A172 (cell line): Measurements from ENCODE around the gene CNIH1. TPM values are rescaled to one million over a fixed set of nuclear protein-coding genes. Genes with fewer than 3 reads are reported as not detected.
"Not testable (repeated sequence)": the region's sequence is repeated elsewhere in the genome, so short reads cannot be mapped to it uniquely, and the experiment has no call there.

Experiments
- DNase-seq: peaks from one replicate; pipeline ENCODE4 v3.0.0-alpha.2; 2015; ENCODE audit warnings: low spot score
- total RNA-seq: library from RNA; depleted of rRNA; stranded (reverse); fragments of >200 nt; shearing (Covaris generic); gene quantifications from 2 replicates; pipeline ENCODE4 v1.2.3, GENCODE V29; 2014

The CNIH1 gene
- total RNA-seq, 1 experiment from 2014 or later, result 90.4 TPM

DNA sequence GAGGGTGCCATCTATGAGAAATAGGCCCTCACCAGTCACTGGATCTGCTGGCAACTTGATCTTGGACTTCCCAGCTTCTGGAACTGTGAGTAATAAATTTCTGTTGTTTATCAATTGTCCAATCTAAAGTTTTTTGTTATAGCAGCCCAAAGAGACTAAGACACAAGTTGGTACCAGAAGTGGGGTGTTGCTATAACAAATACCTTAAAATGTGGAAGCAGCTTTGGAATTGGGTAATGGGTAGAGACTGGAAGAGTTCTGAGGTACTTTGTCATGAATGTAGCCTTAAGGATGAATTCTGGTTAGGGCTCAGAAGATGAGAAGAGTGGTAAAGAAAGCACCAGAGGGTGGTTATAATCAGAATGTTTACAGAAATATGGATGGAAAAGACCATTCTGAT lies 26.1 kb upstream of the CNIH1 start:
- no peak for DNase-seq

- no peak for DNase-seq
Measured at GRCh38 chr14:54465654-54466053, 24.5 kb upstream of the CNIH1 start.

DNA sequence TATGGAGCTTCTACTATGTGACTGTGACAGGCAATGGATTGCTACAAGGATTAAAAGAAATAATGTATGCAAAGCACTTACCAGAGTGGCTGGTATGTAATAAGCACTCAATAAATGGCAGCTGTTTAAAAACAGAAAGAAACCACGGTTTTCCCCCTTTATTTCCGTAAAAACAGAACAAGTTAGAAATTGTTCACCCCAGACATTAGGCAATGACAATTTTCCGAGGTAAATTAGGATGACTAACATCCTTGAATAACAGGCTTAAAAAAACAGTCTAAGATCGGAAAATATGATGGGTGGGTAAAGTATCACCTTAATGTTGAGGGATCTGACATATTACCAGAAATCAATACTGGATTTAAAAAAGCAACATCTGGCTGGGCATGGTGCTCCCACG lies 20.9 kb upstream of the CNIH1 start:
- no peak for DNase-seq

DNA sequence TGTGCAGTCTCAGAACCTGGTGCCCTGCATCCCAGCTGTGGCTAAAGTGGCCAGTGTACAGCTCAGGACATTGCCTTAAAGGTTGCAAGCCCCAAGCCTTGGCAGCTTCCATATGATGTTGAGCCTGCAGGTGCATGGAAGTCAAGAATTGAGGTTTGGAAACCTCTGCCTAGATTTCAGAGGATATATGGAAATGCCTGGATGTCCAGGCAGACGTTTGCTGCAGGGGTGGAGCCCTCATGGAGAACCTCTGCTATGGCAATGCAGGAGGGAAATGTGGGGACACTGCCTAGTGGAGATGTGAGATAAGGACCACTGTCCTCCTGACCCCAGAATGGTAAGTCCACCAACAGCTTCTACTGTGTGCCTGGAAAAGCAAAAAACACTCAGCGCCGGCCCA lies 17.9 kb upstream of the CNIH1 start:
- no peak for DNase-seq

DNA sequence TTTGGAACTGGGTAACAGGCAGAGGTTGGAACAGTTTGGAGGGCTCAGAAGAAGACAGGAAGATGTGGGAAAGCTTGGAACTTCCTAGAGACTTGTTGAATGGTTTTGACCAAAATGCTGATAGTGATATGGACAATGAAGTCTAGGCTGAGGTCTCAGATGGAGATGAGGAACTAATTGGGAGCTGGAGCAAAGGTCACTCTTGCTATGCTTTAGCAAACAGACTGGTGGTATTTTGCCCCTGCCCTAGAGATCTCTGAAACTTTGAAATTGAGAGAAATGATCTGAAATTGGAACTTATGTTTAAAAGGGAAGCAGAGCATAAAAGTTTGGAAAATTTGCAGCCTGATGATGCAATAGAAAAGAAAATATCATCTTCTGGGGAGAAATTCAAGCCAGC lies 17.4 kb upstream of the CNIH1 start:
- DNase-seq, result not testable (repeated sequence)

DNA sequence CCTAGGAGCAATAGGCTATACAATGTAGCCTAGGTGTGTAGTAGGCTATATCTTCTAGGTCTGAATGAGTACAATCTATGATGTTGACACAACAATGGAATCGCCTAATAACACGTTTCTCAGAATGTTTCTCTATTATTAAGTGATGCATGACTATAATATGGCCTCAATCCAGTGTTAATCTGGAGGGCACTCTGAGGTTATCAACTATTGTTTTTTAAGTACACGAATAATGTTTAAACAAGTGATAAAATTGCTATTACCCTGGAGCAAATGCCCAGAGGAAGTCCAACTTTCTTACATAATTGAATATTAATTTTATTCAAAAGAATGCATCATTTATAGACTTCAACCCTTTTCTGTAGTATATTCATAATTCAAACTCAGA lies 16.4 kb upstream of the CNIH1 start:
- DNase-seq, result no peak

DNA sequence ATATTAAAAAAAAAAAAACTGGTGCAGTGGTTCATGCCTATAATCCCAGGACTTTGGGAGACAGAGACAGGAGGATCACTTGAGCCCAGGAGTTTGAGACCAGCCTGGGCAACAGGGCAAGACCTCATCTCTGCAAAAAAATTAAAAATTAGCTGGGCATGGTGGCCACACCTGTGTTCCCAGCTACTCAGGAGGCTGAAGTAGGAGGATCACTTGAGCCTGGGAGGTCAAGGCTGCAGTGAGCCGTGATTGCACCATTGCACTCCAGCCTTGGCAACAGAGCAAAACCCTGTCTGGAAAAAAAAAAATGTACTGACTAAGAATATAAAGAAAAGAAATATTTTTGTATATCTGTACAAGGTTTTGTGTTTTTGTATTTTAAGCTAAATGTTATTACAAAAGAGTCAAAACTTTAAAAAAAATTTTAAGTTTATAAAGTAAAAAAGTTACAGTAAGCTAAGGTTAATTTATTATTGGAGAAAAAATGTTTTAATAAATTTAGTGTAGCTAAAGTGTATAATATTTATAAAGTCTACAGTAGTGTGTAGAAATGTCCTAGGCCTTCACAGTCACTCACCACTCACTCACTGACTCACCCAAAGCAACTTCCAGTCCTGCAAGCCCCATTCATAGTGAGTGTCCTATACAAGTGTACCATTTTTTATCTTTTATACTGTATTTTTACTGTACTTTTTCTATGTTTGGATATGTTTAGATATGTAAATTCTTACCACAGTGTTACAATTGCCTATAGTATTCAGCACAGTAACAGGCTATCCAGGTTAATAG lies 15.8 kb upstream of the CNIH1 start:
- not testable (repeated sequence) for DNase-seq

- DNase-seq, result no peak
Measured at GRCh38 chr14:54455363-54455762, 14.2 kb upstream of the CNIH1 start.

DNA sequence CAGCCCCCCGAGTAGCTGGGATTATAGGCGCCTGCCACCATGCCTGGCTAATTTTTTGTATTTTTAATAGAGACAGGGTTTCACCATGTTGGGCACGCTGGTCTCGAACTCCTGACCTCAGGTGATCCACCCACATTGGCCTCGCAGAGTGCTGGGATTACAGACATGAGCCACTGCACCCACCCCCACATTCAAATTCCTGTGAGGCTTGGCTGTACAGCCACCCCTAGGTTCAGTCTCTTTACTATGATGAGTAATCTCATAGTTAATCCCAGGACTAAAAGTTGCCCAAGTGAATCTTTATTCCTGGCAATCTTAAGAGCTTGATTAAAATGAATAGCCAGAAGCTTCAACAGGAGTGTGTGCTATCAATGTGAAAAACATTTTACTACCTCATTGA lies 12.8 kb upstream of the CNIH1 start:
- DNase-seq, result not testable (repeated sequence)

- no peak for DNase-seq
Measured at GRCh38 chr14:54453252-54453651, 12.1 kb upstream of the CNIH1 start.

DNA sequence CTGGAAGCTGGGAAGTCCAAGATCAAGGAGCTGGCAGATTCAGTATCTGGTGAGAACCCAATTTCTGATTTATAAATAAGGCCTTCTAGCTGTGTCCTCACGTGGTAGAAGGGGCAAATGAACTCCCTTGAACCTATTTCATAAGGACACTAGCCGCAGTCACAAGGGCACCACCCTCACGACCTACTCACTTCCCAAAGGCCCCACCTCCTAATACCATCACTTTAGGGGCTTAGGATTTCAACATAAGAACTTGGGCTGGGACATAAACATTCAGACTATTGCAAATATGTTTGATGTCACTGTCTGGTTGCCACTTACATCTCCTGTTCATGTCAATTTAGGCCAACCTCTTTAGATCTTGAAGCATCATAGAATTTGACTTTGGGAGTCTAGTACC lies 10.8 kb upstream of the CNIH1 start:
- no peak for DNase-seq

DNA sequence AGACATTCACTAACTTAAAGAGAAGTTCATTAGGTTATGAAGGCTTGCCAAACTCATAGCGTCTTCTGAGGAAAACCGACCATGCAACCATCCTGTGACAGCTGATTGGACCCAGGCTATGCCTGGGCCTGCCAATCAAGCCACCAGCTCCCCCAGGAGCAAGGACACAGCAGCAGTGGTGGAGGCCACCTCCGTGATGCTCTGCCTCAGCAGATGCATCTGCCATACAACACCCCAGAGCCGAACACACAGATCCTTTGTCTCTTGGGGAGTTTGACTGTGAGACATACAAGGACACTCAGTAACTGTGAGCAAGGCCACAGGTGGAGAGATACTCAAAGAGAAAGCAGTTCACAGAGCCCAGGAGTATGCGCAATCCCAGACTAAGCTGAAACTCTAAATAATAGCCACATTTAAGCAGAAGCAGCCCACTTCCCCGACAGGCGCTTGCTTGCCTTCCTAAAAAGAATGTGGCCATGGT lies 10.0 kb upstream of the CNIH1 start:
- DNase-seq, result no peak

GRCh38 chr14:54450535-54450934 lies 9.4 kb upstream of the CNIH1 start:
- no peak for DNase-seq

DNA sequence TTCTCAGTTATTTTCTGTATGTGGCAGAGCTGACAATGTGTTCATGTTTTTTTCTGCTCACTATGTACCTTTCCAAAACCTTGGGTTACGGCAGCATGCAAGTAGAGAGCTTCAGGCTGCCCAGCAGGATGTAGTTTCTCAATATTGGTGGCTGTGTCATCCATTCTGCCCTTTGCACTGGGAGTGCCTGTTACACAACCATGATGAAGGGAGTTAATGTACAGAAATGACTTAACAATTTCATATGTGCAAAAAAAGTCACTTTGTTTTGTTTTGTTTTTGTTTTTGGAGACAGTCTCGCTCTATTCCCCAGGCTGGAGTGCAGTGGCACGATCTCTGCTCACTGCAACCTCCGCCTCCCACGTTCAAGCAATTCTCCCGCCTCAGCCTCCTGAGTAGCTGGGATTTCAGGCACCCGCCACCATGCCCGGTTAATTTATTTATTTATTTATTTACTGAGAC lies 6.1 kb upstream of the CNIH1 start:
- DNase-seq, result no peak

DNA sequence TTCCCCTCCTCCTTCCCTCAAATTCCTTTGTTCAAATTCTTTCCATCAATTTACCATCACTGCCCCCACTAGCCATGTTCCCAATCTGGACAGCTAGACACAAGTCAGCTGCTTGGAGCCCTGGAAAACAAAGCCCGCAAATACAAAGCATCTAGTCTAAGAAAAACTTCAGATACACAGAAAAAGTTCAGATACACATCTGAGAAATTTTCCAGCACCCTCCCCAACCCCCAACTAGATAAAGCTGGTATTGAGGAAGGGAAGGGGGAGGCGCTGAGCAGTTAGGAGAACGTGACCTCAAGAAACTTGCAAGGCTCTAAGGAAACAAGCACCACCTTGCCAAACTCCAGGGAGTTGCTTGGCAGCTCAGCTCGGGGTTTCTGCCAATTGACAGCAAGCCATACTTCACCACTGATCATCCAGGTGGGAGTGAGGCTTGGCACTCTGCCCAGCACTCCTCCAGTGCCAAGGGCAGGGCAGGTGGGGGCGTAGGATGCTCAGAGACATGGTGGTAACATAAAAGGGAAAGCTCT lies 5.1 kb upstream of the CNIH1 start:
- no peak for DNase-seq

DNA sequence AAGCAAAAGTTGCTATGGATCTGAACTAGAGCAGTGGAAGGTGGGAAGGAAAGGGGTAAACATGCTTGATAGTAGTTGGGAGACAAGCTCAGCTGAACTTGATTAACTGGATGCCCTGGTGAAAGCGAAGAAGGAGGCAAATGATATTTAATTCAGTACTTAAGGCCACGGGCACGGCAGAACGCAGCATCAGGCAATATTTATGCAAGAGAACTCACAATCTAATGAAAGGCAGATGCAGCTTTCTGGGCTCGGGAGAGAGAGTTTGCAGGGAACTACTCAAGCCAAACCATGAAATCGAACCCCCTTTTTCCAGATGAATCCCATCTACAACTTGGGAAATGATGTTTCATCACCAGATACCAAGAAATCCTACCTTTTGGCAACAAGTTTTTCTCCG lies 3.5 kb upstream of the CNIH1 start:
- DNase-seq, result no peak

DNA sequence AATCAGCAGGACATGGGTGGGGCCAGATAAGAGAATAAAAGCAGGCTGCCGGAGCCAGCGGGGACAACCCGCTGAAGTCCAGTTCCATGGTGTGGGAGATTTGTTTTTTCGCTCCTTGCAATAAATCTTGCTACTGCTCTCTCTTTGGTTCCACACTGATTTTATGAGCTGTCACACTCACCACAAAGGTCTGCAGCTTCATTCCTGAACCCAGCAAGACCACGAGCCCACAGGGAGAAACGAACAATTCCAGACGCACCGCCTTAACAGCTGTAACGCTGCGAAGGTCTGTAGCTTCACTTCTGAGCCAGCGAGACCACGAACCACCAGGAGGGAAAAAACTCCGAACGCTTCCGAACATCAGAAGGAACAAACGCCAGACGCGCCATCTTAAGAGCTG lies 2.8 kb upstream of the CNIH1 start:
- no peak for DNase-seq

DNA sequence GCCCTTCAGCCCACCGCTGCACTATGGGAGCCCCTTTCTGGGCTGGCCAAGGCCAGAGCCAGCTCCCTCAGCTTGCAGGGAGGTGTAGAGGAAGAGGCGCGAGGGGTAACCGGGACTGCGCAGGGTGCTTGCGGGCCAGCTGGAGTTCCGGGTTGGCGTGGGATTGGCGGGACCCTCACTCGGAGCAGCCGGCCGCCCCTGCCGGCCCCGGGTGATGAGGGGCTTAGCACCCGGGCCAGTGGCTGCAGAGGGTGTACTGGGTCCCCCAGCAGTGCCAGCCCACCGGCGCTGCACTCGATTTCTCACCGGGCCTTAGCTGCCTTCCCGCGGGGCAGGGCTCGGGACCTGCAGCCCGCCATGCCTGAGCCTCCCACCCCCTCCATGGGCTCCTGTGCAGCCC lies 1.8 kb upstream of the CNIH1 start:
- not testable (repeated sequence) for DNase-seq

- DNase-seq, result no peak
Measured at GRCh38 chr14:54440476-54440872, 700 bp downstream of the CNIH1 start.

DNA sequence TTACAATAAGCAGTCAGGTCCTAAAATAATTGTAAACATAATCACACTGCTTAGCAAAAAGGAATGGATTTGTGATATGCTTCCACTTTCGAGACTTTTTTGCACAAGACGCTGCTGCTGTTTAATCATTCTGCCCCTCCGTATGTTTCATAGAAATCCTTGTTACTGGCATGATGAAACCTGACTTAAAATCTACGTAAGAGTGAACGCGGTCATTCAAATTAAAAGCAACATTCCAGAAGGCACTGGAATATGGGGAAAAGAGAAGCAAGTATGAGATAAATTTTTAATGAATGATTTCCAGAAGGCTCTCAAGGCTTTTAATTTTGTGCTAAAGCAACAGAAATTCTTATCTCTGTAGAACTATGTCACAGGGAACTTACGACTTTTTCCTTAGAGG lies 1.1 kb downstream of the CNIH1 start:
- DNase-seq, result no peak

DNA sequence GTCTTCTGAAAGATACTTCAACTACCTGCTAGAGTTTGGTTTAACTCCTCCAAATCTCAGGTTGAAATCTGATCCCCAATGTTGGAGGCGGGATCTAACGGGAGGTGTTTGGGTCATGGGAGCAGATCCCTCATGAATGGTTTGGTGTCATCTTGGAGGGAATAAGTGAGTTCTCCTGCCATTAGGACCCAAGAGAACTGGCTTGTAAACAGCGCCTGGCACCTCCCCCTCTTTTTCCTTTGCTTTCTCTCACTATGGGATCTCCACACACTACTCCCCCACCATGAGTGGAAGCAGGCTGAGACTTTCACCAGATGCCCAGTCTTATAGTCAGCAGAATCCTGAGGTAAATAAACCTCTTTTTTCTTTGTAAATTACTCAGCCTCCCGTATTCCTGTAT lies 2.5 kb downstream of the CNIH1 start:
- no peak for DNase-seq

DNA sequence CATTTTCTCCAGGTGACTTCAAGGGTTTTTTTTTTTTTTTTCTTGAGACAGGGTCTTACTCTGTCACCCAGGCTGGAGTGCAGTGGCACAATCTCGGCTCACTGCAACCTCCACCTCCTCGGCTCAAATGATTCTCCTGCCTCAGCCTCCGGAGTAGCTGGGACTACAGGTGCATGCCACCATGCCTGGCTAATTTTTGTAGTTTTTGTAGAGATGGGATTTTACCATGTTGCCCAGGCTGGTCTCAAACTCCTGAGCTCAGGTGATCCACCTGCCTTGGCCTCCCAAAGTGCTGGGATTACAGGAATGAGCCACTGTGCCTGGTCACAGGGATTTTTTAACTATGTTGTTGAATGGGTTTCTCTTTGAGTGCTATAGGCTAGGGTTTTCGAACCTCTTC lies 3.2 kb downstream of the CNIH1 start:
- DNase-seq, result not testable (repeated sequence)

DNA sequence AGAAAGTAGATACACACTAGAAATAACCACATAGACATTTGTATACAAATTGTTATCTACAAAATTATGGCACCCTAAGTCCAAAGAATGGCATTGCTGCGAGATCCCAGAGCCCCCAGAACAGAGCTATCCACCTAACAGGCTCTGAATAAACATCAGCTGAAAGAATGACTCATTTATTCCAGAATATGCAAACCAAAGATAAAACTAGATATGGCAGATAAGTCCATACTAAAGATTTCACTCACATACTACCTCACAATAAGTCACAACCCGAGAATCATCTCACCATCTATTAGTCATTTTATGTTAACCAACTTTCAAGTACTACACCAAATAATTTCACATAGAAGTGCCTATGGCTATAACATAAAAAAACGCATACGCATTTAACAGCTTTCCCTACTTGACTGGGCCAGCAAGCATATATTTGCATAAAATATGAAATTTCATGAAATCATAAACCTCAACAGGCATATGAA lies 5.6 kb downstream of the CNIH1 start:
- DNase-seq, result peak; percentile 43
